Measurements from ENCODE around the gene B3GALT4.
"Not testable (repeated sequence)": the region's sequence is repeated elsewhere in the genome, so short reads cannot be mapped to it uniquely, and the experiment has no call there.

Gene B3GALT4

GRCh38 chr6:33279971-33280511 is 3.1 kb downstream of the B3GALT4 start:
- peaks cover 6% of the 10 kb centered on the region for H3K79me2 ChIP-seq (ENCODE audit: control insufficient read depth, insufficient read depth, low read length, unreplicated experiment)
- H3K36me3 ChIP-seq (ENCODE audit: insufficient read depth, low read length), result peaks cover 16% of the 10 kb centered on the region
- no peak overlapping the region for H3K27ac ChIP-seq (ENCODE audit: low read depth, low read length)
- no peak overlapping the region for H2AFZ ChIP-seq (ENCODE audit: low read length, unreplicated experiment)
- H3K4me3 ChIP-seq (ENCODE audit: low read depth, low read length), result no peak overlapping the region
- peaks cover 17% of the 10 kb centered on the region for H3K4me1 ChIP-seq (ENCODE audit: control insufficient read depth, insufficient read depth, low read length, unreplicated experiment)
- H3K27me3 ChIP-seq (ENCODE audit: insufficient read depth, low read length), result no peaks in the 10 kb centered on the region

DNA sequence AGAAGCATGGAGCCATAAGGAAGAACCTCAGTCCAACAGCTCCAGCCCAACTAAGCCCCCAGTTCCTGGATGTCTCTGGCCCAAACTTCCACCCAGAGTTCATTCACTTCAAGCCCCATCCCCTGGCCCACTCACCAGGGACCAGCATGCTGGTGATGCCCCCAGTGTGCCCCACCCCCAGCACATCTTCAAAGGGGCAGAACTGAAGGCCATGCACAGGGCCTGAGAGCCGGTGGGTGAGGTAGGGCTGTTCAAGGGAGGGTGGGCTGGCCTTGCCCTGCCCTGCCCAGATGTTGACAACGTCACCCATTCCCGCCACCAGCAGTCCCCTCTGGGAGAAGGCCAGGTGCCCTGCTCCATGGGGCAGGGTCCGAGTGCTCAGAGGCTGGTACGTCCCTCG is 3.6 kb downstream of the B3GALT4 start:
- H3K27ac ChIP-seq (ENCODE audit: low read depth, low read length), result no peak overlapping the region
- no peak overlapping the region for H3K4me3 ChIP-seq (ENCODE audit: low read depth, low read length)
- no peaks in the 10 kb centered on the region for H3K27me3 ChIP-seq (ENCODE audit: insufficient read depth, low read length)
- H3K4me1 ChIP-seq (ENCODE audit: control insufficient read depth, insufficient read depth, low read length, unreplicated experiment), result peaks cover 12% of the 10 kb centered on the region
- H3K36me3 ChIP-seq (ENCODE audit: insufficient read depth, low read length), result peaks cover 12% of the 10 kb centered on the region; the same call in 1 of the 2 replicates
- H3K79me2 ChIP-seq (ENCODE audit: control insufficient read depth, insufficient read depth, low read length, unreplicated experiment), result peaks cover under 1% of the 10 kb centered on the region
- H2AFZ ChIP-seq (ENCODE audit: low read length, unreplicated experiment), result no peak overlapping the region

DNA sequence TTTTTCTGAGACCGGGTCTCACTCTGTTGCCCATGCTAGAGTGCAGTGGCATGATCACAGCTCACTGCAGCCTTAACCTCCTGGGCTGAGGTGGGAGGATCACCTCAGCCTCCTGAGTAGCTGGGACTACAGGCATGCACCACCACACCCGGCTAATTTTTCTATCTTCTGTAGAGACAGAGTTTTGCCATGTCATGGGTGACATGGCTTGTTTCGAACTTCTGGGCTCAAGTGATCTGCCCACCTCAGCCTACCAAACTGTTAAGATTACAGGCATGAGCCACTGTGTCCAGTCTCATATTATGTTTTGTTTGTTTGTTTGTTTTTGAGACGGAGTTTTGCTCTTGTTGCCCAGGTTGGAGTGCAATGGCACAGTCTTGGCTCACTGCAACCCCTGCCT is 8.3 kb downstream of the B3GALT4 start:
- H2AFZ ChIP-seq (ENCODE audit: low read length, unreplicated experiment); H3K36me3 ChIP-seq (ENCODE audit: insufficient read depth, low read length); H3K27ac ChIP-seq (ENCODE audit: low read depth, low read length); H3K4me3 ChIP-seq (ENCODE audit: low read depth, low read length); H3K27me3 ChIP-seq (ENCODE audit: insufficient read depth, low read length); H3K4me1 ChIP-seq (ENCODE audit: control insufficient read depth, insufficient read depth, low read length, unreplicated experiment): not testable (repeated sequence)
- H3K79me2 ChIP-seq (ENCODE audit: control insufficient read depth, insufficient read depth, low read length, unreplicated experiment), result peaks cover 24% of the 10 kb centered on the region

DNA sequence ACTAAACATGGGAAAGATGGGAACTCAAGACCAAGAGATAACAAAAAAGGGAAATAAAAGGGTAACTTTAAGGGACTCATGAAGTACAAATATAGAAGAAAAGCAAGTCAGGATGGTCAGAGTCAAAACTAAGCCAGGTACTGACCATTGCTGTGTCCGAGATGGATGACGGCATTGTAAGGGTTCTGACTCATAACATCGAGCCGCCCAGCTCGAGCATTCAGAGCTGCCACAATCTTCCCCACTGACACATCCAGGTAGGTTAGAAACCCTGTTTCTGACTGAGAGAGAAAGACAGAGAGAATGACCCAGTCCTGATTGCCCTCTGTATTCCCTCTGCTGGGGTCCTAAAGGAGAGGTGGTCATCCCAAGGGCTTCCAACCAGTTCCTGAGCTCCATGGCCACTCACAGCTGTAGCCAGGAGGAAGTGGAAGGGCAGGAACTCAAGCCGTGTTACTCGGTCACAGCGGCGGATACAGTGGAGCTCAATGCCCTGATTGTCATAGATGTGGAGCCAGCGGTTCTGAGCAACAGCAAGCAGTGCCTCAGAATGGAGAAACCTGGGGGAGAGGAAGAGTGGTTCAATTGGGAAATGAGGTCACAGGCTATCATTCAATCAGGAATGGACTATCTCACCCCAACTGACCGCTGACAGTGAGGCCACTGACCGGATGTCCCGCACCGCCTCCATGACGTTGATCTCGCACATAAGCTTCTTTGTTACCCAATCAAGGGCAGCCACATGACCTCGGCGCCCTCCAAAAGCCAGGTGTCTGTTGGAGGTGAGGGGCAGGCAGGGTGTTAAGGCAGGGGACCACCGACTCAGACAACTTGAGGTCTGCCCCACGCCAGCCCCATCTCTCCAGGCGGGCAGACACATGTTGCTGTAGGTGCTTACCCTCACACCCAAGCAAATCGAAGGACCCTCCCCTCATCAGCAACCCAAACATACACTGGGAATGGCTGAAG is 10.3 kb downstream of the B3GALT4 start:
- H3K4me3 ChIP-seq (ENCODE audit: low read depth, low read length), result peak overlapping the region; percentile 97; the same call in 1 of the 2 replicates
- H2AFZ ChIP-seq (ENCODE audit: low read length, unreplicated experiment), result no peak overlapping the region
- H3K36me3 ChIP-seq (ENCODE audit: insufficient read depth, low read length), result peaks cover 7% of the 10 kb centered on the region; the same call in 1 of the 2 replicates
- H3K27me3 ChIP-seq (ENCODE audit: insufficient read depth, low read length), result no peaks in the 10 kb centered on the region
- H3K27ac ChIP-seq (ENCODE audit: low read depth, low read length), result no peak overlapping the region
- H3K79me2 ChIP-seq (ENCODE audit: control insufficient read depth, insufficient read depth, low read length, unreplicated experiment), result peaks cover 32% of the 10 kb centered on the region
- H3K4me1 ChIP-seq (ENCODE audit: control insufficient read depth, insufficient read depth, low read length, unreplicated experiment), result peaks cover 10% of the 10 kb centered on the region

- H3K36me3 ChIP-seq (ENCODE audit: insufficient read depth, low read length), result peaks cover 7% of the 10 kb centered on the region; the same call in 1 of the 2 replicates
- H3K27ac ChIP-seq (ENCODE audit: low read depth, low read length), result no peak overlapping the region
- H3K79me2 ChIP-seq (ENCODE audit: control insufficient read depth, insufficient read depth, low read length, unreplicated experiment), result peaks cover 32% of the 10 kb centered on the region
- H3K27me3 ChIP-seq (ENCODE audit: insufficient read depth, low read length), result no peaks in the 10 kb centered on the region
- H3K4me3 ChIP-seq (ENCODE audit: low read depth, low read length), result peak overlapping the region; percentile 97
- H2AFZ ChIP-seq (ENCODE audit: low read length, unreplicated experiment), result peak overlapping the region; percentile 91
- H3K4me1 ChIP-seq (ENCODE audit: control insufficient read depth, insufficient read depth, low read length, unreplicated experiment), result peaks cover 10% of the 10 kb centered on the region
These were observed 11.4 kb downstream of the B3GALT4 start for GRCh38 chr6:33288141-33288920.

DNA sequence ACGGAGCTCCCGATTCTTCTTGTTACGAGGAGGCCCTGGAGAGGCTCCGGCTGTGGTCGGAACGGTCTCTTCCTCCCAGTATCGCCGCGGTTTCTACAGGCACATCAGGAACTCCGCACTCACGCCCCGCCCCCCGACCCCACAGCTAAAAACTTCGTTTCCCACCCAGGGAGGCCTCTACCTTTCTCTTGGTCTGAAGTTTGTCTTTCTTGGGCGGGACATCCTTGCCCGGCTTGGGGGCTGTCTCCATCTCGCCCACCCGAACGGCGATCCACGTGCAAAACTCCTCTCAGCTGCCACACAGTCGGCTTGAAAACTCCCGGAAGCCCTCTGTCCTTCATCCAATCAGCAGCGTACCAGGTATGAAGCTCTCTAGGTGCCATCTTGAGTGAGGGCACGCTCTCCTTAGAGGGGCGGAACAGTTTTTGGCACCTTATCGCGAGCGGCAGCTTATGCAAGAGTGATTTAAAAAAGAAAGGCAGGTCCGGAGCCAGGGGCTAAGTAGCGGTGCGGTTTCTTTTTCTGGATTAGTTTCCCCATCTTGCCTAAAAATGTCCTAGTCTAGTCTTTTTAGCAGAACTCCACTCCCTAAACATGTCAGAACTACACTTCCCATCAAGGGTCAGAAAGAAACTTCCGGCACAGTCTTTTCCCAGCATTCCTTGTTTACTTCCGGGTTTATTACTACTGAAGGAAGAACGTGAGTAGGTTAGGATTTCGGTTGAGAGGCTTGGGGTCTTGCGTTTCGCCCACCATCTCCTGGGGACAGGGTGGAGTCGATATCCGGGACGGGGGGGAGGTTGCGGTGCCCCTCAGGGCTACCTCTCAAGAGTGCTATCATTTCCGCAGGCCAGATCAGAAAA is 12.2 kb downstream of the B3GALT4 start, which contains the start of the genes PFDN6 and WDR46:
PFDN6 (plus strand) TSS at position 681 of the 863 bp plus-strand sequence. CDS start 256 bp downstream, outside the sequence.
WDR46 (minus strand) TSS at position 319 of the 863 bp plus-strand sequence; CDS start at position 250, 69 bp downstream.
- H3K4me1 ChIP-seq (ENCODE audit: control insufficient read depth, insufficient read depth, low read length, unreplicated experiment), result peaks cover 10% of the 10 kb centered on the region
- H3K79me2 ChIP-seq (ENCODE audit: control insufficient read depth, insufficient read depth, low read length, unreplicated experiment), result peaks cover 32% of the 10 kb centered on the region
- peak within 1 kb of the TSS; percentile 97 for H3K4me3 ChIP-seq (ENCODE audit: low read depth, low read length)
- peaks cover 7% of the 10 kb centered on the region; the same call in 1 of the 2 replicates for H3K36me3 ChIP-seq (ENCODE audit: insufficient read depth, low read length)
- H3K27me3 ChIP-seq (ENCODE audit: insufficient read depth, low read length), result no peaks in the 10 kb centered on the region
- H3K27ac ChIP-seq (ENCODE audit: low read depth, low read length), result peak within 1 kb of the TSS; percentile 8
- peak within 1 kb of the TSS; percentile 91 for H2AFZ ChIP-seq (ENCODE audit: low read length, unreplicated experiment)

DNA sequence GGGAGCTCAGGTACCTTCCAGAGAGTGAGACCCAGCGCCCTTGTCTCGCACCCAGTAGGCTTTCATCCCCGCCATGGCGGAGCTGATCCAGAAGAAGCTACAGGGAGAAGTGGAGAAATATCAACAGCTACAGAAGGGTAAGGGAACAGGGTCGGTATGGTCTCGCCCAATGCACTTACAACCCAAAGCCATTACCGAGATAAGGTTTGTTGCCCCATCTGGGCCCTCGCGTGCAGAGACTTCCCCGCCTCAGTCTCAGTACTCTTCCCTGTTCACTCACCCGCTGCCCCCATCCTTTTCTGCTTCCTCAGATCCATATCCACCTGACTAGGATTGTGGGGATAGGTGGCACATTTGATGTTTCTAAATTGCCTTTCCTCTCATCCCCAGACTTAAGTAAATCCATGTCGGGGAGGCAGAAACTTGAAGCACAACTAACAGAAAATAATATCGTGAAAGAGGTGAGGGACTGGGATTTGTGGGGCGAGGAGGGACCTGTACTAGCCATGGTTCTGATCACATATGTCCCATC is 12.9 kb downstream of the B3GALT4 start:
- H3K4me1 ChIP-seq (ENCODE audit: control insufficient read depth, insufficient read depth, low read length, unreplicated experiment), result peaks cover 10% of the 10 kb centered on the region
- peak overlapping the region; percentile 8; the same call in 1 of the 2 replicates for H3K27ac ChIP-seq (ENCODE audit: low read depth, low read length)
- H3K36me3 ChIP-seq (ENCODE audit: insufficient read depth, low read length), result peaks cover under 1% of the 10 kb centered on the region; the same call in 1 of the 2 replicates
- H2AFZ ChIP-seq (ENCODE audit: low read length, unreplicated experiment), result peak overlapping the region; percentile 91
- no peaks in the 10 kb centered on the region for H3K27me3 ChIP-seq (ENCODE audit: insufficient read depth, low read length)
- peaks cover 32% of the 10 kb centered on the region for H3K79me2 ChIP-seq (ENCODE audit: control insufficient read depth, insufficient read depth, low read length, unreplicated experiment)
- H3K4me3 ChIP-seq (ENCODE audit: low read depth, low read length), result peak overlapping the region; percentile 97

- H3K27ac ChIP-seq (ENCODE audit: low read depth, low read length), result no peak overlapping the region
- H3K27me3 ChIP-seq (ENCODE audit: insufficient read depth, low read length), result no peaks in the 10 kb centered on the region
- H3K4me3 ChIP-seq (ENCODE audit: low read depth, low read length), result peak overlapping the region; percentile 97
- H3K79me2 ChIP-seq (ENCODE audit: control insufficient read depth, insufficient read depth, low read length, unreplicated experiment), result peaks cover 32% of the 10 kb centered on the region
- peaks cover 10% of the 10 kb centered on the region for H3K4me1 ChIP-seq (ENCODE audit: control insufficient read depth, insufficient read depth, low read length, unreplicated experiment)
- H2AFZ ChIP-seq (ENCODE audit: low read length, unreplicated experiment), result no peak overlapping the region
- no peaks in the 10 kb centered on the region; the same call in 1 of the 2 replicates for H3K36me3 ChIP-seq (ENCODE audit: insufficient read depth, low read length)
These were observed 13.5 kb downstream of the B3GALT4 start for GRCh38 chr6:33290459-33290858.

GRCh38 chr6:33292996-33293682 is 16.2 kb downstream of the B3GALT4 start:
- no peak overlapping the region for H2AFZ ChIP-seq (ENCODE audit: low read length, unreplicated experiment)

More at GRCh38 chr6:33292996-33293682, 16.2 kb downstream of the B3GALT4 start:
- Histone ChIP-seq H3K4me1 (ENCODE audit: control insufficient read depth, insufficient read depth, low read length, unreplicated experiment) (peaks cover 11% of the 10 kb centered on the region), H3K27ac (ENCODE audit: low read depth, low read length) (no peak overlapping the region), H3K36me3 (ENCODE audit: insufficient read depth, low read length) (no peaks in the 10 kb centered on the region), H3K27me3 (ENCODE audit: insufficient read depth, low read length) (no peaks in the 10 kb centered on the region), H3K4me3 (ENCODE audit: low read depth, low read length) (no peak overlapping the region), H3K79me2 (ENCODE audit: control insufficient read depth, insufficient read depth, low read length, unreplicated experiment) (peaks cover 28% of the 10 kb centered on the region)

All from ACC112 (cell line).